RPMI7951 (cell line): ENCODE measurements around the gene ALAS1. TPM values are rescaled to one million over a fixed set of nuclear protein-coding genes. Genes with fewer than 3 reads are reported as not detected.
"Not testable (repeated sequence)": the region's sequence is repeated elsewhere in the genome, so short reads cannot be mapped to it uniquely, and the experiment has no call there.

ENCODE experiments used
- DNase-seq: peaks from one replicate; pipeline ENCODE4 v3.0.0-alpha.2; 2012; ENCODE audit warnings: low read depth
- total RNA-seq: library from RNA; depleted of rRNA; stranded (reverse); fragments of >200 nt; shearing (Covaris generic); gene quantifications from 2 replicates; pipeline ENCODE4 v1.2.3, GENCODE V29; 2014

ALAS1 gene
- total RNA-seq, 1 experiment from 2014 or later, result 37.6 TPM

- DNase-seq, result peak; percentile 40
Observed at GRCh38 chr3:52176951-52177700, 20.8 kb upstream of the ALAS1 start.

- no peak for DNase-seq
Observed at GRCh38 chr3:52177701-52178042, 20.3 kb upstream of the ALAS1 start.

- DNase-seq, result not testable (repeated sequence)
Observed at GRCh38 chr3:52178126-52178525, 19.8 kb upstream of the ALAS1 start.

GRCh38 chr3:52178537-52178936 lies 19.4 kb upstream of the ALAS1 start:
- no peak for DNase-seq

GRCh38 chr3:52181543-52181942 lies 16.4 kb upstream of the ALAS1 start:
- no peak for DNase-seq

- DNase-seq, result no peak
Observed at GRCh38 chr3:52182196-52182595, 15.8 kb upstream of the ALAS1 start.

- no peak for DNase-seq
Observed at GRCh38 chr3:52182691-52183090, 15.3 kb upstream of the ALAS1 start.

GRCh38 chr3:52183786-52184445 lies 14.0 kb upstream of the ALAS1 start:
- no peak for DNase-seq

- DNase-seq, result no peak
Observed at GRCh38 chr3:52184690-52185089, 13.3 kb upstream of the ALAS1 start.

- no peak for DNase-seq
Observed at GRCh38 chr3:52185311-52185710, 12.6 kb upstream of the ALAS1 start.

- no peak for DNase-seq
Observed at GRCh38 chr3:52185837-52186236, 12.1 kb upstream of the ALAS1 start.

GRCh38 chr3:52186729-52187128 lies 11.2 kb upstream of the ALAS1 start:
- DNase-seq, result no peak

- DNase-seq, result no peak
Observed at GRCh38 chr3:52188556-52188955, 9.4 kb upstream of the ALAS1 start.

GRCh38 chr3:52190294-52191074 lies 7.5 kb upstream of the ALAS1 start:
- peak; percentile 94 for DNase-seq

GRCh38 chr3:52191663-52192062 lies 6.3 kb upstream of the ALAS1 start:
- DNase-seq, result no peak

- DNase-seq, result peak; percentile 94
Observed at GRCh38 chr3:52193065-52193464, 4.9 kb upstream of the ALAS1 start.

- no peak for DNase-seq
Observed at GRCh38 chr3:52194485-52195290, 3.3 kb upstream of the ALAS1 start.

GRCh38 chr3:52195291-52195597 lies 2.7 kb upstream of the ALAS1 start:
- DNase-seq, result no peak

GRCh38 chr3:52195823-52196331 lies 2.1 kb upstream of the ALAS1 start:
- DNase-seq, result peak; percentile 66

GRCh38 chr3:52196977-52197376 lies 983 bp upstream of the ALAS1 start:
- no peak for DNase-seq

- no peak for DNase-seq
Observed at GRCh38 chr3:52197499-52197841, 490 bp upstream of the ALAS1 start.
